CD4-positive, alpha-beta memory T cell (primary cell): ENCODE data around the gene SLC6A18. TPM values are rescaled to one million over a fixed set of nuclear protein-coding genes. Genes with fewer than 3 reads are reported as not detected.
A peak's percentile ranks its signal among the peaks of the same experiment; 100 is the strongest.

ENCODE experiments used
- CTCF ChIA-PET: fragments of 350-600 bp; sonication (Branson Sonifier 250); formaldehyde crosslinking; loops from one replicate; lab custom pipeline; 2021; ENCODE audit warnings: inconsistent platforms; ENCODE audit not compliant: partially characterized antibody; lab: Charles Lee
- POLR2A ChIA-PET: fragments of 350-600 bp; sonication (Branson Sonifier 250); formaldehyde crosslinking; loops from one replicate; lab custom pipeline; 2021; ENCODE audit not compliant: partially characterized antibody; lab: Charles Lee
- DNase-seq, 5 donors: peaks; one replicate each; pipeline versions ENCODE4 v3.0.0 to v3.0.0-alpha.2; 2020 to 2022; ENCODE audit warnings: mixed read lengths in 1 of 5
- H3K27ac ChIP-seq: one replicate; pipeline ENCODE4 v1.7.0; 2013; ENCODE audit warnings: low read depth, low read length
- H3K27me3 ChIP-seq: 2 replicates; pipeline ENCODE4 v1.7.0; 2013; ENCODE audit warnings: mild to moderate bottlenecking, low read length, moderate library complexity; ENCODE audit not compliant: insufficient read depth
- H3K36me3 ChIP-seq: 2 replicates; pipeline ENCODE4 v1.7.0; 2013; ENCODE audit warnings: mild to moderate bottlenecking, low read length, moderate library complexity; ENCODE audit not compliant: insufficient read depth
- H3K4me1 ChIP-seq: 2 replicates; pipeline ENCODE4 v1.7.0; 2013; ENCODE audit warnings: mild to moderate bottlenecking, low read length, moderate library complexity; ENCODE audit not compliant: insufficient read depth
- H3K4me3 ChIP-seq, 2 donors: one replicate each; pipeline ENCODE4 v1.7.0; 2013; ENCODE audit warnings: low read length in 2 of 2, mild to moderate bottlenecking in 1 of 2
- H3K9me3 ChIP-seq, 2 donors: one replicate each; pipeline ENCODE4 v1.7.0; 2013; ENCODE audit warnings: low read length in 2 of 2, control low read depth in 1 of 2; ENCODE audit not compliant: control insufficient read depth in 1 of 2
- H3K27ac Mint-ChIP-seq, 7 donors: one replicate each; pipeline ENCODE4 v1.8.0; 2020 to 2021; ENCODE audit warnings: mixed read lengths in 7 of 7, mild to moderate bottlenecking in 6 of 7, inconsistent platforms in 3 of 7, moderate library complexity in 3 of 7
- H3K27me3 Mint-ChIP-seq, 2 donors: one replicate each; pipeline ENCODE4 v1.8.0; 2020 to 2021; ENCODE audit warnings: mixed read lengths in 2 of 2
- H3K36me3 Mint-ChIP-seq, 2 donors: one replicate each; pipeline ENCODE4 v1.8.0; 2020 to 2021; ENCODE audit warnings: mixed read lengths in 2 of 2, inconsistent platforms in 1 of 2, mild to moderate bottlenecking in 1 of 2
- H3K4me1 Mint-ChIP-seq, 4 donors: one replicate each; pipeline ENCODE4 v1.8.0; 2020 to 2021; ENCODE audit warnings: mixed read lengths in 4 of 4, mild to moderate bottlenecking in 1 of 4
- H3K4me3 Mint-ChIP-seq, 8 donors: one replicate each; pipeline ENCODE4 v1.8.0; 2020 to 2021; ENCODE audit warnings: mixed read lengths in 8 of 8, mild to moderate bottlenecking in 7 of 8, moderate library complexity in 6 of 8, inconsistent platforms in 3 of 8
- H3K9me3 Mint-ChIP-seq, 8 donors: one replicate each; pipeline ENCODE4 v1.8.0; 2020 to 2021; ENCODE audit warnings: mixed read lengths in 8 of 8, mild to moderate bottlenecking in 5 of 8, inconsistent platforms in 3 of 8, moderate library complexity in 1 of 8
- intact Hi-C: fragments of 100-400 bp; cut with micrococcal nuclease; formaldehyde crosslinking; loops from one replicate; pipeline ENCODE4 v1.15.1; 2023
- polyA plus RNA-seq, 2 donors: library from polyadenylated mRNA; unstranded; fragments of 300-500 nt; fragmentation: Illumina TruSeq; gene quantifications; one replicate each; pipeline ENCODE4 v1.2.3, GENCODE V29; 2021
- total RNA-seq, 2 experiments: library from RNA; stranded (reverse); gene quantifications; one replicate each; pipeline ENCODE4 v1.2.3, GENCODE V29; 2021

The SLC6A18 gene
- total and polyA plus RNA-seq, 4 experiments from 2014 or later, result not detected

- ChIA-PET CTCF (interaction anchor here (1.8 kb wide), 1 partner anchor 23 kb away, joined by 4 read pairs; no protein-coding TSS in a partner anchor), POLR2A (interaction anchor here (3.3 to 4.5 kb wide), 2 partner anchors 23 to 52 kb away, joined by 14 to 29 read pairs; partner anchors contain the start of gene CLPTM1L)
- H3K27ac Mint-ChIP-seq, result no peak overlapping the region
These were observed 67.8 kb downstream of the SLC6A18 start for GRCh38 chr5:1292846-1293415.

DNA sequence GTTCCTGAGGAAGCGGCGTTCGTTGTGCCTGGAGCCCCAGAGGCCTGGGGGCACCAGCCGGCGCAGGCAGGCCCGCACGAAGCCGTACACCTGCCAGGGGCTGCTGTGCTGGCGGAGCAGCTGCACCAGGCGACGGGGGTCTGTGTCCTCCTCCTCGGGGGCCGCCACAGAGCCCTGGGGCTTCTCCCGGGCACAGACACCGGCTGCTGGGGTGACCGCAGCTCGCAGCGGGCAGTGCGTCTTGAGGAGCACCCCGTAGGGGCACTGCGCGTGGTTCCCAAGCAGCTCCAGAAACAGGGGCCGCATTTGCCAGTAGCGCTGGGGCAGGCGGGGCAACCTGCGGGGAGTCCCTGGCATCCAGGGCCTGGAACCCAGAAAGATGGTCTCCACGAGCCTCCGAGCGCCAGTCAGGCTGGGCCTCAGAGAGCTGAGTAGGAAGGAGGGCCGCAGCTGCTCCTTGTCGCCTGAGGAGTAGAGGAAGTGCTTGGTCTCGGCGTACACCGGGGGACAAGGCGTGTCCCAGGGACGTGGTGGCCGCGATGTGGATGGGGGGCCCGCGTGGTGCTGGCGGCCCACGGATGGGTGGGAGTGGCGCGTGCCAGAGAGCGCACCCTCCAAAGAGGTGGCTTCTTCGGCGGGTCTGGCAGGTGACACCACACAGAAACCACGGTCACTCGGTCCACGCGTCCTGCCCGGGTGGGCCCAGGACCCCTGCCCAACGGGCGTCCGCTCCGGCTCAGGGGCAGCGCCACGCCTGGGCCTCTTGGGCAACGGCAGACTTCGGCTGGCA lies 68.4 kb downstream of the SLC6A18 start:
- no peaks in the 10 kb centered on the region for H3K36me3 ChIP-seq
- H3K27me3 Mint-ChIP-seq, result no peaks in the 10 kb centered on the region
- H3K4me3 Mint-ChIP-seq, result peak overlapping the region in 5 of 8 donors; percentile 7 to 68 (median 38)

More at GRCh38 chr5:1292846-1293415, 67.8 kb downstream of the SLC6A18 start:
- intact Hi-C loops, result no loop called here
- Mint-ChIP-seq H3K36me3 (peaks cover 0 to 3% of the 10 kb centered on the region in 2 donors), H3K4me1 (peaks cover 0 to 6% (median 0%) of the 10 kb centered on the region in 4 donors), H3K9me3 (no peaks in the 10 kb centered on the region), H3K4me3 (no peak overlapping the region), H3K27me3 (peaks cover 0 to 1% of the 10 kb centered on the region in 2 donors)
- Histone ChIP-seq H3K4me1 (peaks cover 11% of the 10 kb centered on the region), H3K27me3 (no peaks in the 10 kb centered on the region), H3K36me3 (no peaks in the 10 kb centered on the region), H3K9me3 (no peaks in the 10 kb centered on the region), H3K27ac (no peak overlapping the region), H3K4me3 (no peak overlapping the region)
- DNase-seq, result peak in 1 of 5 donors; percentile 22

DNA sequence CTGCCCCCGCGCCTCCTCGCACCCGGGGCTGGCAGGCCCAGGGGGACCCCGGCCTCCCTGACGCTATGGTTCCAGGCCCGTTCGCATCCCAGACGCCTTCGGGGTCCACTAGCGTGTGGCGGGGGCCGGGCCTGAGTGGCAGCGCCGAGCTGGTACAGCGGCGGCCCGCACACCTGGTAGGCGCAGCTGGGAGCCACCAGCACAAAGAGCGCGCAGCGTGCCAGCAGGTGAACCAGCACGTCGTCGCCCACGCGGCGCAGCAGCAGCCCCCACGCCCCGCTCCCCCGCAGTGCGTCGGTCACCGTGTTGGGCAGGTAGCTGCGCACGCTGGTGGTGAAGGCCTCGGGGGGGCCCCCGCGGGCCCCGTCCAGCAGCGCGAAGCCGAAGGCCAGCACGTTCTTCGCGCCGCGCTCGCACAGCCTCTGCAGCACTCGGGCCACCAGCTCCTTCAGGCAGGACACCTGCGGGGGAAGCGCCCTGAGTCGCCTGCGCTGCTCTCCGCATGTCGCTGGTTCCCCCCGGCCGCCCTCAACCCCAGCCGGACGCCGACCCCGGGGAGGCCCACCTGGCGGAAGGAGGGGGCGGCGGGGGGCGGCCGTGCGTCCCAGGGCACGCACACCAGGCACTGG lies 69.1 kb downstream of the SLC6A18 start:
- intact Hi-C loops, result no loop called here
- no peaks in the 10 kb centered on the region for H3K36me3 Mint-ChIP-seq
- CTCF ChIA-PET, result interaction anchor here (1.8 kb wide), 1 partner anchor 21 kb away, joined by 4 read pairs; no protein-coding TSS in a partner anchor
- POLR2A ChIA-PET, result interaction anchor here (0.9 to 4.5 kb wide), 5 partner anchors 17 to 92 kb away, joined by 3 to 29 read pairs (median 10); partner anchors contain the start of gene CLPTM1L
- no peak overlapping the region for H3K27ac Mint-ChIP-seq
- no peaks in the 10 kb centered on the region for H3K27me3 ChIP-seq
- H3K9me3 ChIP-seq, result no peaks in the 10 kb centered on the region
- no peaks in the 10 kb centered on the region for H3K9me3 Mint-ChIP-seq
- no peak overlapping the region for H3K4me3 ChIP-seq
- H3K4me1 ChIP-seq, result peaks cover 11% of the 10 kb centered on the region
- no peak overlapping the region for H3K27ac ChIP-seq
- no peaks in the 10 kb centered on the region for H3K27me3 Mint-ChIP-seq
- H3K36me3 ChIP-seq, result no peaks in the 10 kb centered on the region
- peaks cover 0 to 6% (median 0%) of the 10 kb centered on the region in 4 donors for H3K4me1 Mint-ChIP-seq
- DNase-seq, result no peak
- H3K4me3 Mint-ChIP-seq, result no peak overlapping the region

More for the DNA sequence above, 68.4 kb downstream of the SLC6A18 start:
- no peaks in the 10 kb centered on the region for H3K9me3 Mint-ChIP-seq
- no peak overlapping the region for H3K27ac ChIP-seq
- no peaks in the 10 kb centered on the region for H3K27me3 ChIP-seq
- H3K36me3 Mint-ChIP-seq, result no peaks in the 10 kb centered on the region
- ChIA-PET CTCF (interaction anchor here (1.8 kb wide), 1 partner anchor 22 kb away, joined by 4 read pairs; no protein-coding TSS in a partner anchor), POLR2A (interaction anchor here (1.6 to 4.5 kb wide), 4 partner anchors 20 to 93 kb away, joined by 5 to 29 read pairs (median 12); partner anchors contain the start of gene CLPTM1L)
- peaks cover 11% of the 10 kb centered on the region for H3K4me1 ChIP-seq
- H3K4me1 Mint-ChIP-seq, result peaks cover 0 to 6% (median 0%) of the 10 kb centered on the region in 4 donors
- intact Hi-C loops, result no loop called here
- DNase-seq, result peak in 1 of 5 donors; percentile 9
- H3K9me3 ChIP-seq, result no peaks in the 10 kb centered on the region
- H3K4me3 ChIP-seq, result no peak overlapping the region
- H3K27ac Mint-ChIP-seq, result no peak overlapping the region

DNA sequence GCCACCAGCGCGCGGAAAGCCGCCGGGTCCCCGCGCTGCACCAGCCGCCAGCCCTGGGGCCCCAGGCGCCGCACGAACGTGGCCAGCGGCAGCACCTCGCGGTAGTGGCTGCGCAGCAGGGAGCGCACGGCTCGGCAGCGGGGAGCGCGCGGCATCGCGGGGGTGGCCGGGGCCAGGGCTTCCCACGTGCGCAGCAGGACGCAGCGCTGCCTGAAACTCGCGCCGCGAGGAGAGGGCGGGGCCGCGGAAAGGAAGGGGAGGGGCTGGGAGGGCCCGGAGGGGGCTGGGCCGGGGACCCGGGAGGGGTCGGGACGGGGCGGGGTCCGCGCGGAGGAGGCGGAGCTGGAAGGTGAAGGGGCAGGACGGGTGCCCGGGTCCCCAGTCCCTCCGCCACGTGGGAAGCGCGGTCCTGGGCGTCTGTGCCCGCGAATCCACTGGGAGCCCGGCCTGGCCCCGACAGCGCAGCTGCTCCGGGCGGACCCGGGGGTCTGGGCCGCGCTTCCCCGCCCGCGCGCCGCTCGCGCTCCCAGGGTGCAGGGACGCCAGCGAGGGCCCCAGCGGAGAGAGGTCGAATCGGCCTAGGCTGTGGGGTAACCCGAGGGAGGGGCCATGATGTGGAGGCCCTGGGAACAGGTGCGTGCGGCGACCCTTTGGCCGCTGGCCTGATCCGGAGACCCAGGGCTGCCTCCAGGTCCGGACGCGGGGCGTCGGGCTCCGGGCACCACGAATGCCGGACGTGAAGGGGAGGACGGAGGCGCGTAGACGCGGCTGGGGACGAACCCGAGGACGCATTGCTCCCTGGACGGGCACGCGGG lies 69.9 kb downstream of the SLC6A18 start, which contains the start of gene TERT:
Gene TERT (minus strand): TSS at position 234 of the 815 bp plus-strand sequence. CDS start 79 bp downstream, at position 155.
- DNase-seq, result peak; percentile 58 to 67 (median 62)
- peak within 1 kb of the TSS in 5 of 8 donors; percentile 33 to 66 (median 49) for H3K4me3 Mint-ChIP-seq
- intact Hi-C loops, result loop anchor here (1.0 kb wide), 2 partner anchors 20 to 50 kb away; partner anchors contain the start of gene CLPTM1L
- Histone ChIP-seq H3K27me3 (no peaks in the 10 kb centered on the region), H3K4me1 (peaks cover 11% of the 10 kb centered on the region), H3K36me3 (no peaks in the 10 kb centered on the region), H3K4me3 (peak within 1 kb of the TSS in 1 of 2 donors; percentile 45), H3K9me3 (no peaks in the 10 kb centered on the region), H3K27ac (no peak within 1 kb of the TSS)
- no peaks in the 10 kb centered on the region for H3K27me3 Mint-ChIP-seq
- ChIA-PET CTCF (no interaction called here), POLR2A (interaction anchor here (0.9 to 4.5 kb wide), 6 partner anchors 15 to 91 kb away, joined by 3 to 29 read pairs (median 8); partner anchors contain the start of gene CLPTM1L)
- no peaks in the 10 kb centered on the region for H3K36me3 Mint-ChIP-seq
- peaks cover 0 to 6% (median 0%) of the 10 kb centered on the region in 4 donors for H3K4me1 Mint-ChIP-seq
- H3K9me3 Mint-ChIP-seq, result no peaks in the 10 kb centered on the region
- H3K27ac Mint-ChIP-seq, result no peak within 1 kb of the TSS

GRCh38 chr5:1295650-1296037 lies 70.5 kb downstream of the SLC6A18 start:
- peak in 1 of 5 donors; percentile 16 for DNase-seq
- H3K36me3 Mint-ChIP-seq, result no peaks in the 10 kb centered on the region
- peaks cover 0 to 6% (median 0%) of the 10 kb centered on the region in 4 donors for H3K4me1 Mint-ChIP-seq
- no peaks in the 10 kb centered on the region for H3K27me3 Mint-ChIP-seq
- Histone ChIP-seq H3K36me3 (no peaks in the 10 kb centered on the region), H3K4me3 (no peak overlapping the region), H3K27ac (no peak overlapping the region), H3K4me1 (peaks cover 11% of the 10 kb centered on the region), H3K9me3 (no peaks in the 10 kb centered on the region), H3K27me3 (no peaks in the 10 kb centered on the region)
- H3K4me3 Mint-ChIP-seq, result peak overlapping the region in 5 of 8 donors; percentile 33 to 66 (median 49)
- ChIA-PET CTCF (no interaction called here), POLR2A (interaction anchor here (1.1 to 4.5 kb wide), 6 partner anchors 13 to 49 kb away, joined by 3 to 29 read pairs (median 8); partner anchors contain the start of gene CLPTM1L)
- intact Hi-C loops, result loop anchor here (1.0 kb wide), 2 partner anchors 20 to 50 kb away; partner anchors contain the start of gene CLPTM1L
- H3K27ac Mint-ChIP-seq, result no peak overlapping the region
- H3K9me3 Mint-ChIP-seq, result no peaks in the 10 kb centered on the region
